Keratinocyte (primary cell): Measurements from ENCODE around the gene CLTRN. TPM values are rescaled to one million over a fixed set of nuclear protein-coding genes. Genes with fewer than 3 reads are reported as not detected.

Experiments
- DNase-seq: peaks from one replicate; pipeline ENCODE4 v3.0.0-alpha.2; 2011; ENCODE audit warnings: low read depth, missing footprints, low spot score
- FAIRE-seq: peaks from 2 replicates; lab custom pipeline; 2011; peaks lifted over from hg19 to GRCh38; lab: Jason Lieb, UNC
- H2AFZ ChIP-seq: 2 replicates; pipeline ENCODE4 v1.6.0; 2012; ENCODE audit warnings: low read length, control low read depth, inconsistent platforms; ENCODE audit not compliant: control insufficient read depth
- H3K27ac ChIP-seq: 2 replicates; pipeline ENCODE4 v1.5.1; 2011; ENCODE audit warnings: low read length; ENCODE audit not compliant: control insufficient read depth, insufficient read depth
- H3K27me3 ChIP-seq: 3 replicates; pipeline ENCODE4 v1.6.0; 2011; ENCODE audit warnings: low read length; ENCODE audit not compliant: control insufficient read depth, insufficient read depth; ENCODE audit errors: extremely low read depth
- H3K36me3 ChIP-seq, 2 experiments: 2 replicates in 1 of 2; 3 replicates in 1 of 2; pipeline ENCODE4 v1.5.1; 2011; ENCODE audit warnings: low read length in 2 of 2, mild to moderate bottlenecking in 1 of 2; ENCODE audit not compliant: control insufficient read depth in 2 of 2, insufficient read depth in 2 of 2; ENCODE audit errors: extremely low read depth in 1 of 2
- H3K4me1 ChIP-seq: 3 replicates; pipeline ENCODE4 v1.5.1; 2011; ENCODE audit warnings: low read length; ENCODE audit not compliant: control insufficient read depth, insufficient read depth; ENCODE audit errors: extremely low read depth
- H3K4me2 ChIP-seq: 3 replicates; pipeline ENCODE4 v1.6.0; 2011; ENCODE audit warnings: low read depth, low read length; ENCODE audit not compliant: control insufficient read depth, insufficient read depth; ENCODE audit errors: extremely low read depth
- H3K4me3 ChIP-seq, 3 experiments: fragments of 200-600 bp in 1 of 3; sonication (generic) in 1 of 3; 2 replicates in 2 of 3; 3 replicates in 1 of 3; pipeline ENCODE4 v1.5.1; 2011 to 2016; ENCODE audit warnings: low read length in 3 of 3, mild to moderate bottlenecking in 3 of 3, control low read depth in 2 of 3, inconsistent platforms in 1 of 3, low read depth in 1 of 3, mixed read lengths in 1 of 3, mixed run types in 1 of 3, moderate library complexity in 1 of 3; ENCODE audit not compliant: control insufficient read depth in 2 of 3, insufficient read depth in 2 of 3; ENCODE audit errors: extremely low read depth in 1 of 3
- H3K79me2 ChIP-seq: 2 replicates; pipeline ENCODE4 v1.6.0; 2012; ENCODE audit warnings: low read length; ENCODE audit not compliant: control insufficient read depth, insufficient read depth
- H3K9ac ChIP-seq: 3 replicates; pipeline ENCODE4 v1.6.0; 2011; ENCODE audit warnings: low read length; ENCODE audit not compliant: control insufficient read depth, insufficient read depth; ENCODE audit errors: extremely low read depth
- H3K9me1 ChIP-seq: 3 replicates; pipeline ENCODE4 v1.6.0; 2011; ENCODE audit warnings: low read length; ENCODE audit not compliant: control insufficient read depth, insufficient read depth; ENCODE audit errors: extremely low read depth
- H3K9me3 ChIP-seq: 2 replicates; pipeline ENCODE4 v1.5.1; 2012; ENCODE audit warnings: low read depth, low read length; ENCODE audit not compliant: control insufficient read depth
- H4K20me1 ChIP-seq: 3 replicates; pipeline ENCODE4 v1.6.0; 2011; ENCODE audit warnings: low read length; ENCODE audit not compliant: control insufficient read depth, insufficient read depth; ENCODE audit errors: extremely low read depth
- EZH2 ChIP-seq: IDR thresholded peaks from one replicate; pipeline ENCODE4 v1.6.1; 2012; ENCODE audit warnings: inconsistent platforms, mild to moderate bottlenecking, low read length, moderate library complexity
- dilution Hi-C: fragments of 300-500 bp; cut with MboI; formaldehyde crosslinking; loops from one replicate; pipeline ENCODE4 v1.7.0; 2020; ENCODE audit warnings: low sequenced_read_pairs; ENCODE audit not compliant: extremely low pct_ligation_motif_present
- polyA plus RNA-seq, 5 experiments: library from polyadenylated mRNA; depleted of rRNA in 3 of 5; stranded (reverse) in 3 of 5; stranded (forward) in 1 of 5; unstranded in 1 of 5; fragments of >200 nt; gene quantifications; 1 replicate in 1 of 5; 2 replicates in 3 of 5; 3 replicates in 1 of 5; pipeline versions ENCODE4 v1.2.1 to v1.2.3, GENCODE V29; 2011 to 2012; ENCODE audit warnings: missing spikeins in 2 of 5, low read depth in 1 of 5, low replicate concordance in 1 of 5
- TF ChIP-seq, protein P1 (sequence below), 3 experiments: IDR thresholded peaks in 1 of 3; conservative IDR thresholded peaks in 1 of 3; optimal IDR thresholded peaks in 1 of 3; 2 replicates in 2 of 3; 3 replicates in 1 of 3; pipeline versions ENCODE3 to v1.5.1; 2011; ENCODE audit warnings: low read length in 3 of 3, mild to moderate bottlenecking in 3 of 3, moderate library complexity in 2 of 3, control low read depth in 1 of 3, inconsistent platforms in 1 of 3; ENCODE audit not compliant: insufficient read depth in 2 of 3; ENCODE audit errors: extremely low read depth in 1 of 3

CLTRN gene
- polyA plus RNA-seq, 1 donor (not counting 4 experiments of a cell fraction or from before 2014, with no cell fraction given), result 1.4 TPM

DNA sequence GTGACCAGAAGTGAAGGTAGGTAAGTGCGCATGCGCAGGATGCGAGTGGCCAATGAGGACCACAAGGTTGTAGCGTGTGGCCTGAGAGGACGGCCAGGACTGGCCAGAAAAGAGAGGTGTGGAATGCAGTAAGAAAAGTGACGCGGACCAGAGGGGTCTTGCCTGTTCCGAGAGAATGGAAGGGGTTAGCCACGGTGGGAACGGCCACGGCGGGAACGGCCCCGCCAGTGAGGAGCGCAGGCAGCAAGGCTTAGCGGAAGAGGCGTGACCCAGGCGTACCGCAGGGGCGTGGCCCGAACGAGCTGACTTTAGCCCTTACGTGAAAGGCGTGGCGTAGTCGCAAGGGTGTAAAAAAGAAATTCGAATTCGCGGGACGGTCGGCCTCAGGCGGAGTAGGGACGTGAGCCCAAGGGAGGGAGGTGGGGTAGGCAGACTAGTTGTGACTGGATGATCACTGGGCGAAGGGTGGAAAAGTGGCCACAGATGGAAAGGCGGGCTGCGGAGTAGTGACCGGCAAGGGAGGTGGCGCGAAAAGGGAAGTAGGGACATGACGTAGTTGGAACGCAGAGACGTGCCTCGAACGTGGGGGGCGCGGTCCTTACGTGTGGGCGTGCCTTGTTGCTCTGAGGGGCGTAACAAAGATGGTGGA lies 10.4 kb upstream of the CLTRN start:
- peak; percentile 87 for FAIRE-seq
- H3K9me1 ChIP-seq, result no peaks in the 10 kb centered on the region
- no peak for TF ChIP-seq EZH2
- TF ChIP-seq, protein P1, sequence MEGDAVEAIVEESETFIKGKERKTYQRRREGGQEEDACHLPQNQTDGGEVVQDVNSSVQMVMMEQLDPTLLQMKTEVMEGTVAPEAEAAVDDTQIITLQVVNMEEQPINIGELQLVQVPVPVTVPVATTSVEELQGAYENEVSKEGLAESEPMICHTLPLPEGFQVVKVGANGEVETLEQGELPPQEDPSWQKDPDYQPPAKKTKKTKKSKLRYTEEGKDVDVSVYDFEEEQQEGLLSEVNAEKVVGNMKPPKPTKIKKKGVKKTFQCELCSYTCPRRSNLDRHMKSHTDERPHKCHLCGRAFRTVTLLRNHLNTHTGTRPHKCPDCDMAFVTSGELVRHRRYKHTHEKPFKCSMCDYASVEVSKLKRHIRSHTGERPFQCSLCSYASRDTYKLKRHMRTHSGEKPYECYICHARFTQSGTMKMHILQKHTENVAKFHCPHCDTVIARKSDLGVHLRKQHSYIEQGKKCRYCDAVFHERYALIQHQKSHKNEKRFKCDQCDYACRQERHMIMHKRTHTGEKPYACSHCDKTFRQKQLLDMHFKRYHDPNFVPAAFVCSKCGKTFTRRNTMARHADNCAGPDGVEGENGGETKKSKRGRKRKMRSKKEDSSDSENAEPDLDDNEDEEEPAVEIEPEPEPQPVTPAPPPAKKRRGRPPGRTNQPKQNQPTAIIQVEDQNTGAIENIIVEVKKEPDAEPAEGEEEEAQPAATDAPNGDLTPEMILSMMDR (optimal IDR thresholded peaks at IDR 0.05 in 1 of 3, IDR thresholded peaks at IDR 0.05 in 1 of 3, conservative IDR thresholded peaks at IDR 0.05 in 1 of 3; ENCODE audit: extremely low read depth in 1 of 3, insufficient read depth in 2 of 3, low read length in 3 of 3), result no peak

DNA sequence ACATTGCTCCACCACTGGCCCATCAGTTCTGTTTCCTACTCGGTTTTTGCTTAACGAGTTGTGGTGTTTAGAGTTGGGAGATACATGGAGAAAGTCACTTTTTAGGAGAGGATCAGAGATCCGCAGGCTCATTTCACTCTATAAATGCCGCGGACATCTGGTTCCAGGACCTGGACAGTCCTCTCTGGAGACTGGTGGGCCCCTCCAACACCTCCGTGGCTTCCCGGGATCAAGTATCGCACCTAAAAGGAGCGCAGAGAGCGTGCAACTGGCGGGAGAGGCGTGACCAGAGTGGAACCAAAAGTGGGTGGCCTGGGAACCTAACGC lies 9.9 kb upstream of the CLTRN start:
- Histone ChIP-seq H2AFZ (peak overlapping the region; percentile 99), H3K4me1 (peaks cover 16% of the 10 kb centered on the region), H3K4me3 (peak overlapping the region; percentile 71 to 77 (median 75)), H3K4me2 (peak overlapping the region; percentile 98), H3K9me1 (no peaks in the 10 kb centered on the region), H3K9ac (peak overlapping the region; percentile 99), H3K27me3 (no peaks in the 10 kb centered on the region), H3K79me2 (peaks cover 38% of the 10 kb centered on the region), H3K36me3 (peaks cover 2% of the 10 kb centered on the region in 2 experiments), H3K27ac (peak overlapping the region; percentile 99), H4K20me1 (no peaks in the 10 kb centered on the region), H3K9me3 (no peaks in the 10 kb centered on the region)
- DNase-seq, result no peak
- no peak for TF ChIP-seq EZH2
- TF ChIP-seq, protein P1 (optimal IDR thresholded peaks at IDR 0.05 in 1 of 3, IDR thresholded peaks at IDR 0.05 in 1 of 3, conservative IDR thresholded peaks at IDR 0.05 in 1 of 3; ENCODE audit: extremely low read depth in 1 of 3, insufficient read depth in 2 of 3, low read length in 3 of 3), result no peak
- no peak for FAIRE-seq
- dilution Hi-C loops, result loop anchor here (25.0 kb wide), 1 partner anchor 212 kb away; no protein-coding TSS in a partner anchor

More for the DNA sequence above, 10.4 kb upstream of the CLTRN start:
- peak overlapping the region; percentile 99 for H3K27ac ChIP-seq
- H2AFZ ChIP-seq, result peak overlapping the region; percentile 99
- DNase-seq, result peak; percentile 94
- no peaks in the 10 kb centered on the region for H4K20me1 ChIP-seq
- no peaks in the 10 kb centered on the region for H3K9me3 ChIP-seq
- peaks cover 42% of the 10 kb centered on the region for H3K79me2 ChIP-seq
- H3K4me3 ChIP-seq, result peak overlapping the region; percentile 71 to 77 (median 75)
- H3K36me3 ChIP-seq, result peaks cover 3 to 4% of the 10 kb centered on the region in 2 experiments
- H3K4me2 ChIP-seq, result peak overlapping the region; percentile 98
- peaks cover 18% of the 10 kb centered on the region for H3K4me1 ChIP-seq
- peak overlapping the region; percentile 99 for H3K9ac ChIP-seq
- H3K27me3 ChIP-seq, result no peaks in the 10 kb centered on the region
- dilution Hi-C loops, result loop anchor here (25.0 kb wide), 1 partner anchor 213 kb away; no protein-coding TSS in a partner anchor
